Measurements from ENCODE around the gene FAM3A.

Gene FAM3A

DNA sequence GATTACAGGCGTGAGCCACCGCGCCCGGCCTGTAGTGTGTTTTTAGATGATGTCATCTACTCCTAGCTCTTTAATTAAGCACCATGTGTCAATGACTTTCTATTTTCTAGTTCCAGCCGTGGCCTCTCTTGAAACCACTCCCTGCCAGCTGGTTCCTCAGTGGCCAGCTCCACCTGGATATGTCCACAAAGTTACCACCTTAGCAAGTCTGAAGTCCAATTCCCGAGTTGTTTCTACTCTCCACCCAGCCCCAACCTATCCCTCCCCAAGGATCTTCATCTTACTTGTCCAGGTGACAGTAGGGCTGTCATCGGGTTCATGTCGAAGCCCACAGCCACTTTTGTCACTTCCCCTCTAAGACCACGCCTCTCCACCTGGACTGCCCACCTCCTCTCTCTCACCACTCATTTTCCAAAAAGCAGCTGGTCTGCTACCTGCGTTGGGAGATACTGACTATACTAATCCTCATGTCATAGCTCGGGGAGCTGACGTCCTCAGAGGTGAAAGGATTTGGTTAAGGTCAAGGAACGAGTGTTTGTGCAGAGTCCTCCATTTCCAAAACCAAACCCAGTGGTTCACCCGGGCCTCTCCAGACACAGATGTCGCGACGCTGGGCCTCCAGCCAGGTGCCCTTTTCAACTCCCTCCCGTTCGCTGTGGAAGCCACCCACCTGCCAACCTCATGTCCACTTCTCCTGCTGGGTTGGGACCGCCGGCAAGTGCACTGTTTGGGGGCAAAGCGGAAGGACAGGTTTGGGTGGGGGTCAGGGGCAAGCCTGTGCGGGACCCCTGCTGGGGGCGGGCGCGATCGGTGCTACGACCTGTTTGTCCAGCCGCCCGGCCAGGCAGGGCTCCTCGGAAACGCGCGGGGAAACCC, 704 bp downstream of the FAM3A start:
- Histone ChIP-seq H3K27me3 (replicated peaks; ENCODE audit: control insufficient read depth, insufficient read depth, low read length) (no peaks in the 10 kb centered on the region), H3K36me3 (ENCODE audit: control insufficient read depth, insufficient read depth, low read length) (no peaks in the 10 kb centered on the region), H3K4me3 (replicated peaks; ENCODE audit: low read depth, low read length) (peak overlapping the region; percentile 62)
- no peak for DNase-seq (ENCODE audit: extremely low read depth, insufficient read length)
- TF ChIP-seq, protein P1, sequence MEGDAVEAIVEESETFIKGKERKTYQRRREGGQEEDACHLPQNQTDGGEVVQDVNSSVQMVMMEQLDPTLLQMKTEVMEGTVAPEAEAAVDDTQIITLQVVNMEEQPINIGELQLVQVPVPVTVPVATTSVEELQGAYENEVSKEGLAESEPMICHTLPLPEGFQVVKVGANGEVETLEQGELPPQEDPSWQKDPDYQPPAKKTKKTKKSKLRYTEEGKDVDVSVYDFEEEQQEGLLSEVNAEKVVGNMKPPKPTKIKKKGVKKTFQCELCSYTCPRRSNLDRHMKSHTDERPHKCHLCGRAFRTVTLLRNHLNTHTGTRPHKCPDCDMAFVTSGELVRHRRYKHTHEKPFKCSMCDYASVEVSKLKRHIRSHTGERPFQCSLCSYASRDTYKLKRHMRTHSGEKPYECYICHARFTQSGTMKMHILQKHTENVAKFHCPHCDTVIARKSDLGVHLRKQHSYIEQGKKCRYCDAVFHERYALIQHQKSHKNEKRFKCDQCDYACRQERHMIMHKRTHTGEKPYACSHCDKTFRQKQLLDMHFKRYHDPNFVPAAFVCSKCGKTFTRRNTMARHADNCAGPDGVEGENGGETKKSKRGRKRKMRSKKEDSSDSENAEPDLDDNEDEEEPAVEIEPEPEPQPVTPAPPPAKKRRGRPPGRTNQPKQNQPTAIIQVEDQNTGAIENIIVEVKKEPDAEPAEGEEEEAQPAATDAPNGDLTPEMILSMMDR (IDR thresholded peaks at IDR 0.05; ENCODE audit: insufficient read depth, low read length, poor library complexity, severe bottlenecking), result no peak

DNA sequence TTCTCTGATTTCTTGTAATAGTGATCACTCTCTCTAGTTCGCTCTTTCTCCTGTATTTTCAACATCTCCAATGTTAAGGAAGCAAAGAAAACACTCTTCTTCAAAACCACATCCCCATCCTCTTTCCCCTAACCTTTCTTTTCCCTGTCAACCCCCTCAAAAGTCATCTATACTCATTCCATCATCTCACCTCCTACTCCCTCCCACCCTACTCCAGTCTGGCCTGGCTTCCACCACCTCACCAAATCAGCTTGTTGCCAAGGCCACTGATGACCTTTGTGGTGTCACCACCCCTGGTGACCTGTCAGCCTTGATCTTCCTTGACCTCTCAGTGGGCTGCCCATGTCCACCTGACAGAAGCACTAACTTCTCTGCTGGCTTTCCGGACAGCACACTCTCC, 2.3 kb downstream of the FAM3A start:
- H3K27me3 ChIP-seq (replicated peaks; ENCODE audit: control insufficient read depth, insufficient read depth, low read length), result no peaks in the 10 kb centered on the region
- H3K4me3 ChIP-seq (replicated peaks; ENCODE audit: low read depth, low read length), result no peak overlapping the region
- TF ChIP-seq, protein P1 (IDR thresholded peaks at IDR 0.05; ENCODE audit: insufficient read depth, low read length, poor library complexity, severe bottlenecking), result no peak
- no peak for DNase-seq (ENCODE audit: extremely low read depth, insufficient read length)
- H3K36me3 ChIP-seq (ENCODE audit: control insufficient read depth, insufficient read depth, low read length), result no peaks in the 10 kb centered on the region; the same call in 1 of the 2 replicates

GRCh38 chrX:154512879-154513553, 3.0 kb downstream of the FAM3A start:
- TF ChIP-seq, protein P1 (IDR thresholded peaks at IDR 0.05; ENCODE audit: insufficient read depth, low read length, poor library complexity, severe bottlenecking), result no peak
- no peak for DNase-seq (ENCODE audit: extremely low read depth, insufficient read length)
- no peaks in the 10 kb centered on the region for H3K27me3 ChIP-seq (replicated peaks; ENCODE audit: control insufficient read depth, insufficient read depth, low read length)
- H3K4me3 ChIP-seq (replicated peaks; ENCODE audit: low read depth, low read length), result no peak overlapping the region
- H3K36me3 ChIP-seq (ENCODE audit: control insufficient read depth, insufficient read depth, low read length), result no peaks in the 10 kb centered on the region; the same call in 1 of the 2 replicates

DNA sequence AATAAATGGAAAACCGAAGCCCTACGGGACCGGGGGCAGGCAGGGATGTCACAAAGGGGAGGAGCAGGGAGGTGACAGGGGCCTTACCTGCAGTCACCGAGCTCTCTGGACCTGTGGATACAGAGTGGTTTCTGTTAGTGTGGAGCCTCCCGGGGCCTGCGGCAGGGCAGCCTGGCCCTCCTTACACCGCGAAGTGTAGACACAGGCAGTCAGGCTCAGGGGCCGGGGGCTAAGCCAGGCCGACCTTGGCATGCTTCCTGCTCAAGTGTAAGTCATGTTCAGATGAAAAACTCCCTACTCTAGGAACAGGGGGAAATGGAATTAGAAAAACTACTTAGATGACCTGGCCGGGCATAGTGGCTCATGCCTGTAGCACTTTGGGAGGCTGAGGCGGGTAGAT, 4.3 kb downstream of the FAM3A start:
- Histone ChIP-seq H3K4me3 (replicated peaks; ENCODE audit: low read depth, low read length) (no peak overlapping the region), H3K27me3 (replicated peaks; ENCODE audit: control insufficient read depth, insufficient read depth, low read length) (no peaks in the 10 kb centered on the region), H3K36me3 (ENCODE audit: control insufficient read depth, insufficient read depth, low read length) (no peaks in the 10 kb centered on the region; the same call in 1 of the 2 replicates)
- no peak for DNase-seq (ENCODE audit: extremely low read depth, insufficient read length)
- TF ChIP-seq, protein P1 (IDR thresholded peaks at IDR 0.05; ENCODE audit: insufficient read depth, low read length, poor library complexity, severe bottlenecking), result no peak

DNA sequence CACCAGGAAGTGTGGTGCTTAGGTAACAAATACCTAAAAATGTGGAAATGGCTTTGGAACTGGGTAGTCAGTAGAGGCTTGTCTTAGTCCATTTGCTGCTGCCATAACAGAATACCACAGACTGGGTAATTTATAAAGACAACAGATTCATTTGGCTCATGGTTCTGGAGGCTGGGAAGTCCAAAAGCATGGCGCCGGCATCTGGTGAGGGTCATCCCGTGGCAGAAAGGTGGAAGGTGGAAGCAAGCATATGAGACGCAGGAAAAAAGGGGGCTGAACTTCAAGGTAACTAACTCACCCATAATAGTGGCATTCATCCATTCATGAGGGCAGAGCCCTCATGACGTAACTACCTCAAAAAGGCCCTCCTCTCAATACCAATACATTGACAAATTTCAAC, 6.6 kb downstream of the FAM3A start:
- no peak for DNase-seq (ENCODE audit: extremely low read depth, insufficient read length)
- Histone ChIP-seq H3K36me3 (ENCODE audit: control insufficient read depth, insufficient read depth, low read length) (no peaks in the 10 kb centered on the region; the same call in 1 of the 2 replicates), H3K4me3 (replicated peaks; ENCODE audit: low read depth, low read length) (no peak overlapping the region), H3K27me3 (replicated peaks; ENCODE audit: control insufficient read depth, insufficient read depth, low read length) (no peaks in the 10 kb centered on the region)
- TF ChIP-seq, protein P1 (IDR thresholded peaks at IDR 0.05; ENCODE audit: insufficient read depth, low read length, poor library complexity, severe bottlenecking), result no peak
